NCI-H774 (cell line): Measurements from ENCODE around the gene ETHE1.
A peak's percentile ranks its signal among the peaks of the same experiment; 100 is the strongest.
"Not testable (repeated sequence)": the region's sequence is repeated elsewhere in the genome, so short reads cannot be mapped to it uniquely, and the experiment has no call there.

Experiments
- DNase-seq: peaks from one replicate; lab custom pipeline; 2025; lab: John Stamatoyannopoulos, UW

The ETHE1 gene

DNA sequence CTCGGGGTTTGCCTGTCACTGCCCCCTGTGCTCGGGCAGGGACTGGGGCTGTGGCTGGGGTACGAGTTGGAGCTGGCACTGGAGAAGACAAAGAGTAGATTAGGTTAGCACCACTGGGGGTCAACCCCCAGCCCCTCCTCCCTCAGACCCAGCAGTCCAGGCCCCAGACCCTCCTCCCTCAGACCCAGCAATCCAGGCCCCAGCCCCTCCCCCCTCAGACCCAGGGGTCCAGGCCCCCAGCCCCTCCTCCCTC lies 25.1 kb upstream of the ETHE1 start:
- no peak for DNase-seq

DNA sequence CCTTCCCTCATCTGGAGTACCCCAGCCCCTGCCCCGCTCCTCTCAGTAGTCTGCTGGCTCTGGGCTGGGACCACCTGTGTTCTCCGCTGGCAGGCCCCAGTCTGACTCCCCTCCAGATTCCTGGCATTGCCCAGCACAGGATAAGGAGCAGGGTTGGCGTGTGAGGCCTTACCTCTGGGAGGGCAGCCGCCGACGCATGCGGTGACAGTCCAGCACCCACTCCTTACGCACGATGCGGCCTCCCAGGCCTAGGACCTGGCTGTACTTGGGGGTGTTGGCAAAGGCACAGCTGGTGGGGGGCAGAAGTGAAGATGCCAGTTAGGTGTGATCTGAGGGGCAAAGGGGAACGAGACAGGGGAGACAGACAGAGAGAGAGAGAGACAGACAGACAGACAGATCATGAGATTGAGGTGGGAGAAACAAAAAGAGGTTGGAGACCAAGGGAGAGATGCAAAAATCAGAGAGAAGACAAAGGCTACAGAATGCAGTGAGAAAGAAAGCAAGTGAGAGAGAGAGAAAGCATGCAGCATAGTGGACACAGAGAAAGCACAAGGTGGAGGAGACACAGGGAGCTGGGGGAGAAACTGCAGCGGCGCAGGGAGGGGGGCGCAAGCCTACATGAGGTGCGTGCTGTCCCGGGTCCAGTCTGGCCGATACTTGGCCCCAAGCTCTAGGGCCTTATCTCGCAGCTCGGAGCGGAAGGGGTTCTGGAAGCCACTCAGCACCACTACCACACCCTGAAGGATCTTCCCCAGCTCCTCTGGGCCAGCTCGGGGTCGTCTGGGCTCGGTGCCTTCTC lies 24.6 kb upstream of the ETHE1 start:
- DNase-seq = no peak

DNA sequence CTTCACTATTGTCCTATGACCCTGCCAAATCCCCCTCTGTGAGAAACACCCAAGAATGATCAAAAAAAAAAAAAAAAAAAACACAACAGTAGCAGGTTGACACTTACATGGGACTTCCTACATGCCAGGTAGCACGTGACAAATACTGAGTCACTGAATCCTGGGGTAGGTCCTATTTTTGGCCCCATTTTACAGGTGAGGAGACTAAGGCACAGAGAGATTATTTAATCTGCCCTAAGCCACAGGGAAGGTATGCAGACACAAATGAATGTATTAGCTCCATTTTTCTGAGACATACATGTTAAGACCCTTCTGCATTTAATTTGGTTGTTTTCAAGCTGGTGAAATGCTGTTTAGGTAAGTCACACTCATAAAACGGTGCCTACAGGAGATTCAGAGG lies 21.7 kb upstream of the ETHE1 start:
- DNase-seq = no peak

DNA sequence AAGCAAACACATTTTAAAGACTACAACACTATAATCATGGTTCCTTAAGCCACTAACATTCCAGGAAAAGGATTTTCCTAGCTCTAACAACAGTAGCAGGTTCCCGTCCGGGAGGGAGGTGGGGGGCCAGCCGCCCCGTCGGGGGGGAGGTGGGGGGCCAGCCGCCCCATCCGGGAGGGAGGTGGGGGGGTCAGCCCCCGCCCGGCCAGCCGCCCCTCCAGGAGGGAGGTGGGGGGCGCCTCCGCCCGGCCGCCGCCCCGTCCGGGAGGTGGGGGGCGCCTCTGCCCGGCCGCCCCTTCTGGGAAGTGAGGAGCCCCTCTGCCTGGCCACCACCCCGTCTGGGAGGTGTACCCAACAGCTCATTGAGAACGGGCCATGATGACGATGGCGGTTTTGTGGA lies 20.9 kb upstream of the ETHE1 start:
- DNase-seq = not testable (repeated sequence)

DNA sequence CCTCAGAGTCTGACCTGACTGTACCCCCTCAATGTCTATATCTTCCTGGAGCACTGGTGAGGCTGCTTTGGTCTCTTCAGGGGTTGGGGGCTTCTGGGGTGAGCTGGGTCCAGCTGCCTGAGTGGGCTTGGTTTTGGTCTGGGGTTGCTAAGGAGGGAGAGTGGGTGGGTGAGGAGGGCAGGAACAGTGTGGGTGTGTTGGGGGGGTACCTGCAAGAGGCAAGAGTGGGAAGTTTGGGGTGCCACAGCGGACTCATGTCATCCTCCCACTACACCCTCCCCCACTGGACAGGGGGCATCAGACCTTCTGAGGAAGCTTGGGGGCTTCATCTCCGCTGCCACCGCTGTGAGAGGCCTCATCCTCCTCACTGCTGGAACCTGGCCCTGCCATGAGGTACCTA lies 19.6 kb upstream of the ETHE1 start:
- DNase-seq = no peak

DNA sequence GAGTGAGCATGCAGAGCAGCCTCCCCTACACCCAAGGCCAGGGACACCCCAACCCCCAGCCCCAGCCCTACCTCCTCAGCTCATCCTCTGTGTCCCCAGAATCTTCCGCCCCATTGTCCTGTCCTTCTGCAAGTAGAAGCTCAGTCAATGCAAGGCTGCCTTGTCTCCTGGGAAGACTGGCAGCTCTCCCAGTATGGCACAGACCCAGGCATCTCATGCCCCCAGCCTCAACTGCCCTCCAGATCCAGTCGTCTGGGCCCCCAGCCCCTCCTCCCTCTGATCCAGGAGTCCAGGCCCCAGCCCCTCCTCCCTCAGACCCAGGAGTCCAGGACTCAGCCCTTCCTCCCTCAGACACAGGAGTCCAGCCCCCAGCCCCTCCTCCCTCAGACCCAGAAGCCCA lies 19.0 kb upstream of the ETHE1 start:
- DNase-seq = no peak

DNA sequence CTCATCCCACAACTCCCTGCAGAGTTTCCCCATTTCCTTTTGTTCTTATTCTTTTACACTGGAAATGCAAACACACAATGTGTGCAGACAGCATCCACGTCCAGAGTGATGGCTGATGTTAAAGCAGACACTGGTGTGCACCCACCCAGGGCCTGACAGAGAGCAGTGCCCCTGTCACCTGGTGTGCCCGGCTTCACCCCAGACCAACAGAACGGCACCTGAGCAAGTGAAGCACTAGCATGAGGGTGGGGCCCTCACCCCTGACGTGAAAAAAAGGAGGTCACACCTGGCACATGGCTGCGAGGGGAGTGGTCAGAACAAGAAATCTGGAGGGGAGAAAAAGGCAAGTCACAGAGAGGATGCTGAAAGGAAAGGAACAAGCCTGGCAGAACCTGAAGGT lies 18.3 kb upstream of the ETHE1 start:
- no peak for DNase-seq

DNA sequence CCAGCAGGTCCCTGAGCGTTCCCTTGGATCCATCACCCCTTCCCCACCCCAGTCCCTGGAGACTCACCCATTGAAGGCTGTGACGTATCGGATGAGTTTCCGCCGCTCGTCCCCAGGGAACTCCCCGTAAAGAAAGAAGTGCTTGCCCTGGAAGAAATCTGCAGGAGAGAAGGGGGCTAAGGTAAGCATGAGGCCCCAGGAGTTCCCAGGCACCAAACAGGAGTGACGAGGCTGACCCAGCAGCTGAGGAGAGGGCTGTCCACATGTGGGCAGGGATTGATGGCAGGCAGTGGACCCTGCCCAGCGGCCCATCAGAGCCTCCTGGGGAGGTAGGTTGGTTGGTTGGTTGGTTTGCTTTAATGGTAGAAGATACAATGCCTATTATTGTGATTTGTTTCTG lies 17.1 kb upstream of the ETHE1 start:
- no peak for DNase-seq

DNA sequence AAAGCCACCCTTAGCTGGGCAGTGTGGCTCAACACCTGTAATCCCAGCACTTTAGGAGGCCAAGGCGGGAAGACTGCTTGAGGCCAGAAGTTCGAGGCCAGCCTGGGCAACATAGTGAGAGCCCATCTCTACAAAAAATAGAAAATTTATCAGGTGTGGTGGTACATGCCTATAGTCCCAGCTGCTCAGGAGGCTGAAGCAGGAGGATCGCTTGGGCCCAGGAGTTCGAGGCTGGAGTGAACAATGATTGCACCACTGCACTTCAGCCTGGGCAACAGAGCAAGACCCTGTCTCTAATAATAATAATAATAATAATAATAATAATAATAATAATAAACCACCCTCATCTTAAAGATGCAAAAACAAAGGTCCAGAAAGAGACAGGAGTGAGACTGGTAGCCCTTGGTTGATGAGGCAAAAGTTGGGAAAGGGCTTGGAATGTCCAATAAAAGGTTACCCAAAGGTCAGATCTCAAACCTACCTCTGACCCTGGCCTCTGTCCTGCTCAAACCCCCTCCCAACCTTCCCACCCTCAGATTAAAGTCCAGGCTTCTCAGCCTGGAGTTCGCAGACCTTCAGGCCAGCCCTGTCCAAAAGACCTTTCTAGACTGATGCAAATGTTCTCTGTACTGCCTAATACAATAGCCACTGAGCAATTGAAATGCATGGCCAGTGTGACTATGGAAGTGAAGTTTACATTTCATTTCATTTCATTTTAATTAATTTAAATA lies 15.1 kb upstream of the ETHE1 start:
- no peak for DNase-seq

DNA sequence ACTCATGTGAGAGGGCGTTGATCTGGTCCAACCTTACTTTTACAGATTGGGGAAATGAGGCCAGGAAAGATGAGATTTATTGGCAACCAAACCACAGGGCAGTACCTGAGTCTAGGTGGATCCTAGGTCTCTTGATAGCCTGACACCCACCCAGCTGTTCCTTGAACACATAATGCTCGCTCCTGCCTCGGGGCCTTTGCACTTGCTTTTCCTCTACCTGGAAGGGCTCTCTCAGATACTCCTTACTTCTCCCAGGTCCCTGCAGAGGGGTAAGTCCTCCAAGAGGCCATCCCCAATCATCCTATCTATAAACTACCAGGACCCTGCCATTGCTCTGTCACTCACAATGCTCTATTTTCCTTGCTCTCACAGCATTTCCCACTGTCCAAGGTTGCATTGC lies 13.4 kb upstream of the ETHE1 start:
- no peak for DNase-seq

DNA sequence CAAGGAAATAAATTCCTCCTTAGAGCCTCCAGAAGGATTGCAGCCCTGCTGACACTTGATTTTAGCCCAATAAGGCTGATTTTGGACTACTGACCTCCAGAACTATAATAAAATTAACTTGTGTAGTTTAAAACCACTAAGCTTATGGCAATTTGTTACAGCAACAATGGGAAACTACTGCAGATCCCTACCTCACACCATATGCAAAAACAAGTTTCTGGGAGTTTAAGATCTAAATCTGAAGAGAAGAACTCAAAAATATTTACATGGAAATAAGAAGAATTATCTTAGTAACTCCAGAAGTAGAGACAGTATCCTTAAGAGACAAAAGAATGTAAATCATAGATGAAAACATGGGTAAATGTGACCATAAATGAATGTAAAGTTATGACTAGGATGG lies 11.9 kb upstream of the ETHE1 start:
- DNase-seq = no peak

DNA sequence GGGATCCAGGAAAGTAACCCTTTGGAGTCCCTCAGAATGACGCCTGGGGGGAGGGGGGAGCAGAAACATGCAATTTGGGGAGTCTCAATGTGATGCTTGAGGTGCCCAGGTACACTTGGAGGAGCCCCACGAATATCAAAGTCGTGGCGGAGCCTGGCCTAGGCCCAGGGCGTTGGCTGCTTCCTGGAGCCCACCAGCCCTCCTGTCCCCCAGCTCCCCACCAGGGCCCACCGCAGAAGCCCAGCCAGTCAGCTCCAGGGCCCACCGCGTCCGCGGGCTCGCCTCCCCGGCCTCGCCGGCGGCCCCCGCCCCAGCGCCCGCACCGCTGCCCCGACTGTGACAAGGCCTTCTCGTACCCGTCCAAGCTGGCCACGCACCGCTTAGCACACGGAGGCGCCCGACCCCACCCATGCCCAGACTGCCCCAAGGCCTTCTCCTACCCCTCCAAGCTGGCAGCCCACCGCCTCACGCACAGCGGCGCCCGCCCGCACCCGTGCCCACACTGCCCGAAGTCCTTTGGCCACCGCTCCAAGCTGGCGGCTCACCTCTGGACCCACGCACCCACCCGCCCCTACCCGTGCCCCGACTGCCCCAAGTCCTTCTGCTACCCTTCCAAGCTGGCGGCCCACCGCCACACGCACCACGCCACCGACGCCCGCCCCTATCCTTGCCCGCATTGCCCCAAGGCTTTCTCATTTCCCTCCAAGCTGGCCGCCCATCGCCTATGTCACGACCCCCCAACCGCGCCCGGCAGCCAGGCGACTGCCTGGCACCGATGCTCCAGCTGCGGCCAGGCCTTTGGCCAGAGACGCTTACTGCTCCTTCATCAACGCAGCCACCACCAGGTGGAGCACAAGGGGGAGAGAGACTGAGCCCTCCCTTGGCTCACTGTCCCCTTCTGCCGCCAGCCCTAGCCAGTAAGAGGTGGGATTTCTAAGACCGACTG lies 8.1 kb upstream of the ETHE1 start:
- DNase-seq = no peak

DNA sequence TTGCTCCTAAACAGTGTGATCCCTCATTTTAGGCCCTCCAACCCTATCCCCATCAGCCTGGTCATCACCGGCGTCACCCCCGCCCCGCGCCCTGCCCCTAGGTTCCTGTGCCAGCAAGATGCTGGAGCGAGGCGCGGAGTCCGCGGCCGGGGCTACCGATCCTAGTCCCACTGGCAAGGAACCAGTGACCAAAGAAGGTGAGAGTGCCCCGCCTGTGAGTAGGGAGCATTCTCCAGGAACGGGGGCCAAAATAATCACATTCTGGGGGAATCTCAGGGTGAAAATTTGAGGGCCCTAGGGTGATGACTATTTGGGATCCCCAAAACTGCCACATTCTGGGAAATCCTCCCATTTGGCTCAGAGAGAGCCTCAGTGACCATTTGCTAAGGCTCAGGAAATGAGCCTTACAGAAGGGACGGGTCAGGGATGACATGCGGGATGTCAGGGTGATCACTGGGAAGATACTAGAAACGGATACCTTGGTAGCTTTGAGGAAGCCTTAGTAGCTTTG lies 7.4 kb upstream of the ETHE1 start:
- no peak for DNase-seq

DNA sequence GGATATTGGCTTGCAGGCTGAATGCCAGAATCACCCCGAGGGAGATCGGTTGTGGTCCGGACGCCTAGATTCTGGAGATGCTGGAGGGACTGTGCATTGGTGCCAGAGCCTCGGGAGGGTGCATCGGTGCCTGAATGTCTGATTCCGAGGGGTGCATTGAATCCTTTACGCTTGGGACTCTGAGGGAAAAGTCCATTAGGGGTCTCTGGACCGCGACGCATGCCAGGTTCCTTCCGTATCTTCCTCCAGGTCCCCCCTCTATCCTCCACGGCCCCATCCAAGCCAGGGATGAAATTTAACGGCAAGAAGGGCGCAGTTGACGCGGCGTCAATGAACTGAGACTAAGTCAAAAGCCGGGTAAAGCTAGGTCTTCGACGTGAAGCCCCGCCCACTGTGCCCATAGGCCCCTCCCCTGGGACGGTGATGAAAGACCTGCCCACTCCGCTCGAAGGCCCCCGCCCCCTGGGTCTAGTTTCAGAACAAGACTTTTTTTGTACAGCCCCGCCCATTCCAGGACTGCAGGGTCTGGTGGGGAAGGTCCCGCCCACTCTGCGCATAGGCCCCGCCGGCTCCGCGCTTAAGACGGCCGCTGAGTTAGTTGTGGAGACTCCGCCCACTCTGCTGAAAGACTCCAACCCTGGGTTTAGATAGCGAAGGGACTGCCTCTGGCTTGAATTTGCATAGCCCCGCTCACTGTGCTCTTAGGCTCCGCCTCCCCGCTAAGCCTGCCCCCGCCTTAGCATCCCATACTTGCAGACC lies 6.7 kb upstream of the ETHE1 start:
- DNase-seq = peak; percentile 98

DNA sequence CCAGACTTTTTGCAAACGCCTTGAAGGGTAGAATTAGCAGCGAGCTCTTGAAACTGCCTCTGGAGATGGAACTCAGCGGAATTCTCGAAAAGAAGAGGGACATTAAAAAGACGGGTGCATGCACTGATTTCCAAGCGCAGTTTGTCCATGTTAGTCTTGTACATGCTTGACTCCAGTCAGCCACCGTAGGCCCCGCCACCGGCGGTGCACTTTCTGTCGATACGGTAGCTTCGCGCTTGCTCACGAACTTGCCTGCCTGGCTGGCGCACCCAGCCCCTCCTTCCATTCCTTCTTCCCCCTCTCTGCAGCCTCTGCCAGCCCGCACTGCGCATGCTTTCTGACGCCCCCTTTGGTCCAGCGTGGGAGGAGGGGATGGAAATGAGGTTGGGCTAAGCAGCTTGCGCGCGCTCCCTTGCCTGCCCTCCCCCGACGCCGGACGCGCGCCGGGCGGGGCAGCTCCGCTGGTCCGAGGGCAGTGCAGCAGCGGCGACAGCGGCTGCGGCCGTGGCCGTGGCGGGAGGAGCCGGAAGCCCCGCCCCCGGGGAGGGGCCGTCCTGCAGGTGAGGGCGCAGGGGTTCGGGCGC lies 6.1 kb upstream of the ETHE1 start, which contains the start of gene ZNF575:
Gene ZNF575, plus strand, starts transcription at position 227 of the 584 bp plus-strand sequence. CDS start 1,235 bp downstream, outside the sequence.
- DNase-seq = peak; percentile 96

DNA sequence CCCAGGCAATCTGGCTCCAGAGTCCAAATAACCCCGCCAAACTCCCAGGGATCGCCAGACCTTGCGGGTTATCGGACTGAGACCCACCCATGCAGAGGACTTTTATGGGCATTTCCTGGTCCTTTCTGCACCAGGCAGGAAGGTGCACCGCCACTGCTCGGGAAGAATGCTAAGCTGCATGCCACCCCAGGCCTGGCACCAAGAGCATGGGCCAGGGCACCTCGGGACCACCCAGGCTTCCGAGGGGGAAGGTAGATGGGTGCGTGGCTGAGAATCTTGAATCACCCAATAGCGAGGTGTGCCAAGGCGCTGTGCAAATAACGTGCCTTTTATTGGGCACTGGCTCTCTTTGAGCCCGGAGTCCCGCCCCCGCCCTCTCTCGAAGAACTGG lies 5.6 kb upstream of the ETHE1 start:
- peak; percentile 84 for DNase-seq

DNA sequence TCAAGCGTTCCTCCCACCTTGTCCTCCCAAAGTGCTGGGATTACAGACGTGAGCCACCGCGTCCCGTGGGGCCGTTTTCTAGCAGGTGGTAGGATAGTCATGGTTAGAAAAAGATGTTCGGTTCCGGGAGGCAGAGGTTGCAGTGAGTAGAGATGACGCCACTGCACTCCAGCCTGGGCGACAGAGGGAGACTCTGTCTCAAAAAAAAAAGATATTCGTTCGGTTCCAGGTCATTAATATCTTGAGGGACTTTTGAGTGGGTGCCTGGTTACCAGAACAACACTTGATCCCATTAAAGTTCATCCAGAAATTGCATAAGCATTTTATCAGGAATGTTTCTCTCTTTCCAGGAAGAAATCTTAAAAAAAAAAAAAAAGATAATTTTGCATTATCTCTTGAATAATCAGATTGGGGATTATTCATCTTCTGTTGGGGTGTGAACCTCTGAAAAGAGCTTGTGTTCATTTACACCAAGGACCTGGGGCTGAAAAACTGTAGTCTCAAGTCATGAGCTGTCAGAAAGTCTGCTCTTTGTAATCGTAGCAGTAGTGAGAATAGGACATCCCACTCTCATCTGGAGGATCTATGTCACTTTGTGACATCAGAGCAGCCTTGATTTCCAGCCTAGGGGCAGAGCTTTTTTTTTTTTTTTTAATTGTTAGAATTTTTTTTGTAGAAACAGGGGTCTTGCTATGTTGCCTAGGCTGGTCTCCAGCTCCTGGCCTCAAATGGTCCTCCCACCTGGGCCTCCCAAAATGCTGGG lies 1.0 kb upstream of the ETHE1 start:
- peak; percentile 48 for DNase-seq

DNA sequence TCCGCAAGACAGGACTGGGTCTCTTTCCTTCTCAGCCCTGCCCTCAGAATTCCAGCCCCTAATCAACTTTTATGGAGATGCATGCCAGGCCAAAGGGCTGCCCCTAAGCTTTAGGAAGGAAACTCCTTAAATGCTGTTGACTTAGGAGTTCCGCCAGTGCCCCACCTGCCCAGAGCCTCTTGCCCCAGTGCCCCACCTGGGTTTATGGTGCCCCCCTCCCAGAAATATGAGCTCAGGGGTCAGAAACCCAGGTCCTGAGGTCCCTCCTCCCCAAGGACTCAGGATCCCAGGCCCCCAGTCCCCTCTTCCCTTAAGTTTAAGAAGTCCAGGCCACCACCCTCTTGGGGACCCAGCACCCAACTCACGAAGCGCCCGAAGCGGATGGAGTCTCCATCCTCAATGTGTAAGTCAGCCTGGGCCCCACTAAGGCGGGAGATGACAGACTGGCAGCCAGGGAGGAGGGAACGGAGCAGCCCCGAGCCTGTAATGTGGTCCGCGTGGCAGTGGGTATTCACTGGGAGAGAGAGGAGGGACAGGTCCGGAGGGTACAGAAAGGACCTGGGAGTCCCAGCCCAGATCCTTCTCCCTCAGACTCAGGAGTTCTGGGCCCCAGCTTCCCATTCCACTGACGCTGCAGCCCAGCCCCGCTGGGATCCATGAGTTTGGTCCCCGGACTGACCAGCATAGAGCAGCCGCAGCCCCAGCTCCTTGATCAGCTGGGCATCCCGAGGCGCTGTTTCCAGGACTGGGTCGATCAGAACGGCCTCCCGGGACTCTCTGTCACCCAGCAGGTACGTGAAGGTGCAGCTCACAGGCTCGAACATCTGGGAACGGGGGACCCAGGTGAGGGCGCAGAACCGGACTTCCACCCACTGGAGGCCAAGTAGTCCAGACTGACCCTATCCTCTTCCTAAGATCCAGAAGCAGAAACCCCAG lies 897 bp downstream of the ETHE1 start:
- DNase-seq = no peak
